Tibial artery (tissue), 4 donors: ENCODE results near the gene MARS1.
"Not testable (repeated sequence)": the region's sequence is repeated elsewhere in the genome, so short reads cannot be mapped to it uniquely, and the experiment has no call there.

Source experiments
- DNase-seq, 2 donors: peaks; one replicate each; pipeline ENCODE4 v3.0.0-alpha.2; 2019
- H3K27ac ChIP-seq, 2 donors: fragments of 200-600 bp; sonication (generic) in 1 of 2; 1 replicate in 1 of 2; 2 replicates in 1 of 2; pipeline ENCODE4 v1.5.1; 2018 to 2019; ENCODE audit warnings: mild to moderate bottlenecking in 1 of 2
- H3K27me3 ChIP-seq, 2 donors: fragments of 200-600 bp; sonication (generic) in 1 of 2; one replicate each; pipeline versions ENCODE4 v1.5.1 to v1.6.0; 2016 to 2019
- H3K36me3 ChIP-seq, 3 donors: fragments of 200-600 bp; sonication (generic) in 2 of 3; one replicate each; pipeline ENCODE4 v1.5.1; 2016 to 2019; ENCODE audit warnings: mild to moderate bottlenecking in 2 of 3
- H3K4me1 ChIP-seq, 4 donors: fragments of 200-600 bp; sonication (generic) in 2 of 4; 1 replicate in 3 of 4; 2 replicates in 1 of 4; pipeline ENCODE4 v1.5.1; 2016 to 2019
- H3K4me3 ChIP-seq, 2 donors: fragments of 200-600 bp; sonication (generic) in 1 of 2; 1 replicate in 1 of 2; 2 replicates in 1 of 2; pipeline ENCODE4 v1.5.1; 2018 to 2019; ENCODE audit warnings: mild to moderate bottlenecking in 2 of 2
- H3K9me3 ChIP-seq, 3 donors: fragments of 200-600 bp; sonication (generic) in 1 of 3; one replicate each; pipeline ENCODE4 v1.5.1; 2016 to 2019
- CTCF ChIP-seq, 2 experiments: fragments of 200-600 bp in 1 of 2; fragments of 450-650 bp in 1 of 2; IDR thresholded peaks; one replicate each; pipeline ENCODE4 v1.5.1; 2017 to 2019; ENCODE audit warnings: antibody characterized with exemption in 2 of 2, mild to moderate bottlenecking in 1 of 2, moderate library complexity in 1 of 2
- intact Hi-C: fragments of 100-400 bp; cut with DNase I; formaldehyde crosslinking; loops from one replicate; pipeline ENCODE4 v1.15.0; 2023; ENCODE audit warnings: low total_unique reads

Gene MARS1

GRCh38 chr12:57554897-57555296 is 67.0 kb downstream of the MARS1 start:
- Histone ChIP-seq H3K27ac (no peak overlapping the region), H3K4me1 (peaks cover 0 to 5% (median 4%) of the 10 kb centered on the region in 4 donors), H3K9me3 (no peaks in the 10 kb centered on the region), H3K27me3 (peaks cover 0 to 10% of the 10 kb centered on the region in 2 donors), H3K36me3 (no peaks in the 10 kb centered on the region), H3K4me3 (no peak overlapping the region)
- intact Hi-C loops, result no loop called here
- TF ChIP-seq CTCF (IDR thresholded peaks at IDR 0.05), result no peak
- DNase-seq, result peak in 1 of 2 donors; percentile 16

- intact Hi-C loops, result no loop called here
- no peaks in the 10 kb centered on the region for H3K4me1 ChIP-seq
Measured at GRCh38 chr12:57558864-57559263, 71.0 kb downstream of the MARS1 start.

GRCh38 chr12:57560516-57560915 is 72.6 kb downstream of the MARS1 start:
- Histone ChIP-seq H3K27ac (no peak overlapping the region), H3K36me3 (no peaks in the 10 kb centered on the region), H3K4me1 (no peaks in the 10 kb centered on the region), H3K4me3 (no peak overlapping the region), H3K27me3 (peaks cover 0 to 4% of the 10 kb centered on the region in 2 donors), H3K9me3 (no peaks in the 10 kb centered on the region)
- TF ChIP-seq CTCF (IDR thresholded peaks at IDR 0.05), result no peak
- intact Hi-C loops, result no loop called here
- DNase-seq, result peak in 1 of 2 donors; percentile 6

More at GRCh38 chr12:57558864-57559263, 71.0 kb downstream of the MARS1 start:
- H3K36me3 ChIP-seq, result no peaks in the 10 kb centered on the region
- no peak overlapping the region for H3K27ac ChIP-seq
- H3K27me3 ChIP-seq, result peaks cover 0 to under 1% of the 10 kb centered on the region in 2 donors
- peak in 1 of 2 donors; percentile 5 for DNase-seq
- H3K4me3 ChIP-seq, result no peak overlapping the region
- no peaks in the 10 kb centered on the region for H3K9me3 ChIP-seq
- TF ChIP-seq CTCF (IDR thresholded peaks at IDR 0.05), result no peak

GRCh38 chr12:57561117-57561516 is 73.2 kb downstream of the MARS1 start:
- intact Hi-C loops, result not testable (repeated sequence)

DNA sequence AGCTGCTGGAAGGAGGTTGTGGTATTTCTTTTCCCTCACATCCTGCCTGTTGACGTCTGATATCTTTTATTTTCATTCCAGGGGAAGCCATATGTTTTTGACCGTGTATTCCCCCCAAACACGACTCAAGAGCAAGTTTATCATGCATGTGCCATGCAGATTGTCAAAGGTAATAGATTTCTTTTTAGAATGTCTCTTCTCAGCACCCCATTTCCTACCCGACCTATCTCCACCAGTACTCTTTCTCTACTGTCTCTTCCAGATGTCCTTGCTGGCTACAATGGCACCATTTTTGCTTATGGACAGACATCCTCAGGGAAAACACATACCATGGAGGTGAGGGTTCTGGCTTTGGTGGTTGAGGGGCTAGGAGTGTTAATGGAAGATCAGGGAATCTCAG is 75.5 kb downstream of the MARS1 start:
- H3K9me3 ChIP-seq, result no peaks in the 10 kb centered on the region
- H3K27me3 ChIP-seq, result peaks cover 0 to 16% of the 10 kb centered on the region in 2 donors
- H3K4me3 ChIP-seq, result no peak overlapping the region
- DNase-seq, result no peak
- TF ChIP-seq CTCF (IDR thresholded peaks at IDR 0.05), result no peak
- intact Hi-C loops, result no loop called here
- H3K4me1 ChIP-seq, result no peaks in the 10 kb centered on the region
- H3K27ac ChIP-seq, result no peak overlapping the region
- H3K36me3 ChIP-seq, result no peaks in the 10 kb centered on the region

More at GRCh38 chr12:57561117-57561516, 73.2 kb downstream of the MARS1 start:
- not testable (repeated sequence) for H3K9me3 ChIP-seq, H3K4me1 ChIP-seq, H3K4me3 ChIP-seq, H3K27ac ChIP-seq, H3K27me3 ChIP-seq, H3K36me3 ChIP-seq
- peak in 1 of 2 donors; percentile 2 for DNase-seq

DNA sequence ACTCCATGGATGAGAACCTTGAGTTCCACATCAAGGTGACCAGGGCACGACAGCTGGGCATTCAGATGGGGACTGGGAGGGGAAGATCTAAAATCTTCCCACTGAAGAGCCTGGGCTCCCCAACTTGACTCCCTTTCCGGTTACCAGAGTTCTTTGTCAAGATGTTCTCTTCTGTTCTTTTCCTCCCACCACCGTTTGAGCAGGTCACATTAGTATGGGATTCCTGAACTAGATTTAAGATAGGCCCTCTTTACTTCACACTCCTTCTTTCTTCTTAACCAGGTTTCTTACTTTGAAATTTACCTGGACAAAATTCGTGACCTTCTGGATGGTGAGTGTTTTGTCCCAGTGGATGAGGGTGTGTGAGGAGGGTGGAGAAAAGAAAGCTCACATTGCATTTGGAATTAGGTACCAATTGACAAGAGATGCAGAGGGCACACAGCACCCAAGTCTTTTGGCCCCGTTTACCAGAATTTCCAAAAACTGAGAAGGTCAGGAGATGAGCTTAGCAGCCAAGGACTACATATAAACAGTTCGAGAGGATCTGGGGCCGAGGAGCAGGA is 76.4 kb downstream of the MARS1 start:
- no peak for TF ChIP-seq CTCF (IDR thresholded peaks at IDR 0.05)
- DNase-seq, result no peak
- H3K27me3 ChIP-seq, result peaks cover 0 to 16% of the 10 kb centered on the region in 2 donors
- no peaks in the 10 kb centered on the region for H3K4me1 ChIP-seq
- intact Hi-C loops, result no loop called here
- H3K36me3 ChIP-seq, result no peaks in the 10 kb centered on the region
- H3K27ac ChIP-seq, result no peak overlapping the region
- H3K4me3 ChIP-seq, result no peak overlapping the region
- H3K9me3 ChIP-seq, result no peaks in the 10 kb centered on the region
